T47D (cell line): ENCODE results near the gene GPC1.

Source experiments
- DNase-seq, 2 experiments: peaks; one replicate each; pipeline versions ENCODE4 v3.0.0 to v3.0.0-alpha.2; 2011 to 2012; ENCODE audit warnings: low read depth in 1 of 2, low spot score in 1 of 2
- JUND ChIP-seq: IDR thresholded peaks from 2 replicates; pipeline ENCODE4 v1.6.1; 2012; ENCODE audit warnings: low read depth
- in situ Hi-C: cut with HindIII; loops from 2 replicates; pipeline ENCODE4 v1.10.0; 2016; ENCODE audit warnings: low sequenced_read_pairs, low pct_unique_long_range_greater_than_20kb

GPC1 gene

GRCh38 chr2:240498171-240498957 lies 62.9 kb downstream of the GPC1 start:
- TF ChIP-seq JUND: no peak
- in situ Hi-C loops: no loop called here

DNA sequence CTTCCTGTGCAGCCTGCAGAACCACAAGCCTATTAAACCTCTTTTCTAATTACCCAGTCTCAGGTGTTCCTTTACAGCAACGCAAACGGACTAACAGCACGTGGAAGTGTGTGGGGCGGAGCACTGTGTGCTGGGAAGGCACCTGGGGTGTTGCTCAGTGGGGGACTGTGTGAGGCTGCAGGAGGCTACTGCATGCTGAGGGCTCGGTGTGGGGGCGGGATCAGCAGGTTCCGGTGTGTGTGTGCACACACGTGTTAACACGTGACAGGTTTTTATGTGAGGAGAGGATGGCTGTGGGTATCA lies 63.4 kb downstream of the GPC1 start:
- in situ Hi-C loops: no loop called here
- no peak for DNase-seq
- TF ChIP-seq JUND: no peak

More at GRCh38 chr2:240498171-240498957, 62.9 kb downstream of the GPC1 start:
- DNase-seq: no peak

DNA sequence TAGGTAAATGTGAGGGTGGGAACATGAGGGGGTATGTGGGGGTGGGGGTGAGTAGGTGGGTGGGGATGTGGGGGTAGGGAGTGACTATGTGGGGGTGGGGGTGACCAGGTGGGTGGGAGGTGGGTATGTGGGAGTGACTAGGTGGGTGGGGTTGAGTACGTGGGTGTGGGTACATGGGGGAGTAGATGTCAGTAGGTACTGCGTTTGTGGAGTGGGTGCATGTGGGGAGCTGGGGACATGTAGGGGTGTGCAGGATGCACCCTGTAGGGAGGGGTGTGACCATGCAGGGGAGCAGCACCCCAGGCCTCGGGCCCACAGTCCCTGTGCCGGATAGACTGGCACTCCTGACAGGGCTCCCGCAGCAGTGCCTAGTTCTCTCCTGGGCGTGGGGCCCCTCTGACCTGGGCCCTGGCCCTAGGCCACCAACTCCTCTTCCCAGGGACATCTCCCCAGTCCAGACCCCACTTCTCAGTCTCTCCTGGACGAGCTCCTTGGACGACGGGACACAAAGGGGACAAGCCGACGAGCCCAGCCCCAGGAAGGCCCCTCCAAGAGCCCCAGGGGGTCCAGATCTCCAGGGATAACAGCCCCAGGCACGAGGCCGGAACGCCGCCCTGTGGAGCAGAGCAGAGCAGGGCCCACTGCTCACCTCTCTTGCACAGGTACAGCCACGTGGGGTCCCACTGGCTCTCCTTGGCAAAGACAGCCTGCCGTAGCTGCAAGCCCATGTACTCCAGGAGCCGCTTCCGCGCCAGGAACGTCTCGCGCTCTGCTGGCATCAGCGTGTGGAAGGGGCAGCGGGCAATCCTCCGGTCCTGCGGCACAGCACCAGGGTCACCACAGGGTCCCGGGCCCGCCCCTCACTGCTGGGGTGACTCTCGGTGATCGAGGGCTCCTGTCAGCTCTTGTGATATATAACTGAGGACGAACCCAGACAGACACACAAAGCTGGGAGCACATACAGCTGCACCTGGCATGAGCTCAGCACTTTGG lies 64.1 kb downstream of the GPC1 start:
- no peak for TF ChIP-seq JUND
- in situ Hi-C loops: no loop called here
- no peak for DNase-seq

DNA sequence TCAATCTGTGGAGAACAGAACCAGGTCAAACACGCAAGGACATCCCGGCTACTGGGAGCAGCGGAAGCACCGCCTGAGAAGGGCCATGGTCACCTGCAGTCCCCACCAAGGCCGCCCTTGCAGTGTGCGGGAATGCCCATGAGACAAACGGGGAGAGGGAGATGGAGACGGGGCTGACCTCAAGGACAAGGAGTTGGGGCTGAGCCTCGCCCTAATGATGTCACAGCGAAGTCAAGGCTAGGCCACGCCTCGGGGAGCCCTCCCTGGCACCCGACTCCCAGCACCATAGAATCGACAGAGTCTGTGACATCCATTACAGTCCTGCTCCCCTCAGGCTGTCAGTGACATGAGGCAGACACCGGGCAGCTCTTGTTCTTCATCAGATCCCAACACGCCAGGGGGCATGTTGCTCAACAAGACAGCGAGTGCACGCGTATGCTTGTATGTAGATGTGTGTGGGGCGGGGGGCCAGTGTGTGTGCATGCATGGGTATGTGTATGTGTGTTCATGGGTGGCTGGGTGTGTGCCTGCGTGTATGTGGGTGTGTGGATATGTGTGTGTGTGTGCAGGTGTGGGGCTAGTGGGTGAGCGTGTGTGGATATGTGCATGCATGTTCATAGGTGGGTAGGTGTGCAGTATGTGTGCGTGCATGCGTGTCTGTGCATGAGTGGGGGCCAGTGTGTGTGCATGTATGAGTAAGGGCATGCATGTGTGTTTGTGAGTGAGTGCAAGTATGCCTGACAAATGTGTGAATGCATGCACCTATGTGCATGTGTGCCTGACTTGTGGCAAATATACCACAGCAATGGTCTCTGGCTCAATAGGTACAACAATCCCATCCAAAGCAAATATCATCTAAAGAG lies 65.3 kb downstream of the GPC1 start:
- in situ Hi-C loops: no loop called here
- no peak for TF ChIP-seq JUND
- no peak for DNase-seq

GRCh38 chr2:240501531-240501991 lies 66.1 kb downstream of the GPC1 start:
- TF ChIP-seq JUND: no peak
- DNase-seq: no peak
- in situ Hi-C loops: no loop called here

GRCh38 chr2:240502059-240502429 lies 66.6 kb downstream of the GPC1 start:
- no peak for DNase-seq
- no peak for TF ChIP-seq JUND
- in situ Hi-C loops: no loop called here

DNA sequence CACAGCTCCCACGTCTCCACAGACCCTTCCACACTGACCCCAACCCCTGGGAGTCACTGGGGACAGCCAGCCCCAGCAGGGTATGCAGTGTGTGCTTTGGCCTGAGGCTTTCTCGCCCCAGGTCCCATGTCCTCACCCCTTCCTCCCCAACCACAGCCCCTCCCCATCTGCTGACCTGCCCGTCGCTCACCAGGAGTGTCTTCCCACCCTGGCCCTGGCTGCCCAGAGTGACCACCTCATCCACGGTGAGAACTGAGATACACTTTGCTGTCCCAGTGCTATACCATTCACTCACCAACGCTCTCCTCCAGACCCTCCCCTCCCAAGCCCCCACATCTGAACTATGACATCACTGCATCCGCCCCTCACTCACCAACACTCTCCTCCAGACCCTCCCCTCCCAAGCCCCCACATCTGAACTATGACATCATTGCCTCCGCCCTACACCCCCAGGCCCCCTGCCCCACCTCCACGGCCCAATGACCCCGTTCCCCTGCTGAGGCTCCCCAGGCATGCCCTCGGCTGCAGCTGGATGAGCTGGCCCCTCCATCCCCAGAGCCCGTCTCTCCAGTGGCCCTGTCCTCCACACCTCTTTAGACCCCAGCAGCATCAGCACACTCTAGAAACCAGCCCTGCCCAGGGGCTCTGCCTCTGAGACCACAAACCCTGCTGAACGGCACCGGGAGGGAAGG lies 67.1 kb downstream of the GPC1 start:
- in situ Hi-C loops: no loop called here
- TF ChIP-seq JUND: no peak
- no peak for DNase-seq

DNA sequence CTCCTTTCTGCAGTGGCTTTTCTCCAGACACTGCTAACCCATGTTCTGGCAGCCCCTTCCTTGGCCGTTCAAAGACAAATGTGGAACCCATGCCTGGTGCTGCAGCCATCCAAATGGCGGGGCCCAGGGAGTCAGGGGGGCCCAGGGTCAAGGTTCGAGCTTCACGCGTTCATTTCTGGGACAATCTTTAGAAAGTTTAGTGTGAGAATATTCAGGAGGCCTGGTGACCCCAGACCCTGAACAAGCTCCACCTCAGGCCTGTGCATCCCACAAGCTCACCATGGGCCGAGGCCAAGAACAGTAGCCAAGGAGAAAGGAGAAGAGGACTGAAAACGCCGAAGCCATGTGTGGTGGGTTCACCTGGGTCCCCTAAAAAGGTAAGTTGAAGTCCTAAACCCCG lies 67.9 kb downstream of the GPC1 start:
- no peak for TF ChIP-seq JUND
- DNase-seq: no peak
- in situ Hi-C loops: no loop called here

- in situ Hi-C loops: no loop called here
- no peak for DNase-seq
- TF ChIP-seq JUND: no peak
These were observed 68.4 kb downstream of the GPC1 start for GRCh38 chr2:240503848-240504247.

GRCh38 chr2:240505910-240506309 lies 70.4 kb downstream of the GPC1 start:
- DNase-seq: no peak
- no peak for TF ChIP-seq JUND
- in situ Hi-C loops: no loop called here

DNA sequence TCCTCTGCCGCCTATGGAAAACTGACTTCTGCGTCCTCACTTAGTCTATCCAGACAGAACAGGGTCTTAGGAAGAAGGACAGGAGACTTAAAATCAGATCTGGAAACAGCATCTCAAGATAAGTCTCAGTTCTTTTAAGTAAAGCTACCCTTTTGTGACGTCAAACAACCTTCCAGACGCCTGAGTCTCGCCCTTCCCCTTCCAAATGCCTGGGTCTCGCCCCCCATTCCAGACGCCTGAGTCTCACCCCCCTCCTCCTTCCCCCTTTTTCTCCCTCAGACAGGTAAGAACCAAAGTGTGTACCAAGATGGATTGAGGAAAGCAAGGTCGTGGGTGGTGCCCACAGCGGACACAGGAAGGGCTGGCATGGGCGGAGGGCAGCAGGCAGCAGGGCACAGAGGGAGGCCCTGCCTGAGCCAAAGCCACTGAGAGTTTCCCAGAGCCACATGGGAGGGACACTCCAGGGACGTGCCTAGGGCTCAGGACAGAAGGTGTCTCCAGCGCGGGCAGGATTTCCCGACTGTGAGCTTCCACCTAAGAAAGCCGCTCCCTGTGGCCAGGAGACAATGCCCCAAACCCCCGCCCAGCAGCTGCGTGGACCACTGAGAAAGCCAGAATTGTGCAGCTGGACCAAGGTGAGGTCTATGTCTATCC lies 71.1 kb downstream of the GPC1 start:
- DNase-seq: no peak
- TF ChIP-seq JUND: no peak
- in situ Hi-C loops: no loop called here
